ENCODE results near the gene TRIML1.

The TRIML1 gene

GRCh38 chr4:188162698-188163097 lies 23.5 kb downstream of the TRIML1 start:
- no peak for TF ChIP-seq CTCF (conservative IDR thresholded peaks at IDR 0.05; ENCODE audit: control insufficient read depth, insufficient read depth, low read depth, low read length)
- no peak for DNase-seq (ENCODE audit: low read depth)
- no peak overlapping the region for H3K4me3 ChIP-seq (ENCODE audit: control insufficient read depth, low read depth, low read length)

GRCh38 chr4:188168726-188169373 lies 29.6 kb downstream of the TRIML1 start:
- DNase-seq (ENCODE audit: low read depth), result peak; percentile 20
- no peak for TF ChIP-seq CTCF (conservative IDR thresholded peaks at IDR 0.05; ENCODE audit: control insufficient read depth, insufficient read depth, low read depth, low read length)
- H3K4me3 ChIP-seq (ENCODE audit: control insufficient read depth, low read depth, low read length), result no peak overlapping the region

GRCh38 chr4:188171551-188171950 lies 32.3 kb downstream of the TRIML1 start:
- H3K4me3 ChIP-seq (ENCODE audit: control insufficient read depth, low read depth, low read length), result no peak overlapping the region
- TF ChIP-seq CTCF (conservative IDR thresholded peaks at IDR 0.05; ENCODE audit: control insufficient read depth, insufficient read depth, low read depth, low read length), result no peak
- DNase-seq (ENCODE audit: low read depth), result peak; percentile 27

GRCh38 chr4:188175288-188175687 lies 36.0 kb downstream of the TRIML1 start:
- H3K4me3 ChIP-seq (ENCODE audit: control insufficient read depth, low read depth, low read length), result no peak overlapping the region
- no peak for DNase-seq (ENCODE audit: low read depth)
- no peak for TF ChIP-seq CTCF (conservative IDR thresholded peaks at IDR 0.05; ENCODE audit: control insufficient read depth, insufficient read depth, low read depth, low read length)

GRCh38 chr4:188177997-188178675 lies 38.9 kb downstream of the TRIML1 start:
- peak; percentile 48 for DNase-seq (ENCODE audit: low read depth)
- no peak for TF ChIP-seq CTCF (conservative IDR thresholded peaks at IDR 0.05; ENCODE audit: control insufficient read depth, insufficient read depth, low read depth, low read length)
- H3K4me3 ChIP-seq (ENCODE audit: control insufficient read depth, low read depth, low read length), result no peak overlapping the region

GRCh38 chr4:188178806-188179205 lies 39.6 kb downstream of the TRIML1 start:
- TF ChIP-seq CTCF (conservative IDR thresholded peaks at IDR 0.05; ENCODE audit: control insufficient read depth, insufficient read depth, low read depth, low read length), result no peak
- H3K4me3 ChIP-seq (ENCODE audit: control insufficient read depth, low read depth, low read length), result no peak overlapping the region
- DNase-seq (ENCODE audit: low read depth), result no peak

Data from fibroblast of mammary gland (primary cell).